GM18517 (cell line): Measurements from ENCODE around the gene LMBR1.
A peak's percentile ranks its signal among the peaks of the same experiment; 100 is the strongest.
"Not testable (repeated sequence)": the region's sequence is repeated elsewhere in the genome, so short reads cannot be mapped to it uniquely, and the experiment has no call there.

Experiments
- ATAC-seq: cut with Tn5 transposase; IDR thresholded peaks from one replicate; pipeline ENCODE4 v1.9.1; 2021; ENCODE audit warnings: mild to moderate bottlenecking, moderate library complexity; ENCODE audit not compliant: unreplicated experiment

LMBR1 gene

DNA sequence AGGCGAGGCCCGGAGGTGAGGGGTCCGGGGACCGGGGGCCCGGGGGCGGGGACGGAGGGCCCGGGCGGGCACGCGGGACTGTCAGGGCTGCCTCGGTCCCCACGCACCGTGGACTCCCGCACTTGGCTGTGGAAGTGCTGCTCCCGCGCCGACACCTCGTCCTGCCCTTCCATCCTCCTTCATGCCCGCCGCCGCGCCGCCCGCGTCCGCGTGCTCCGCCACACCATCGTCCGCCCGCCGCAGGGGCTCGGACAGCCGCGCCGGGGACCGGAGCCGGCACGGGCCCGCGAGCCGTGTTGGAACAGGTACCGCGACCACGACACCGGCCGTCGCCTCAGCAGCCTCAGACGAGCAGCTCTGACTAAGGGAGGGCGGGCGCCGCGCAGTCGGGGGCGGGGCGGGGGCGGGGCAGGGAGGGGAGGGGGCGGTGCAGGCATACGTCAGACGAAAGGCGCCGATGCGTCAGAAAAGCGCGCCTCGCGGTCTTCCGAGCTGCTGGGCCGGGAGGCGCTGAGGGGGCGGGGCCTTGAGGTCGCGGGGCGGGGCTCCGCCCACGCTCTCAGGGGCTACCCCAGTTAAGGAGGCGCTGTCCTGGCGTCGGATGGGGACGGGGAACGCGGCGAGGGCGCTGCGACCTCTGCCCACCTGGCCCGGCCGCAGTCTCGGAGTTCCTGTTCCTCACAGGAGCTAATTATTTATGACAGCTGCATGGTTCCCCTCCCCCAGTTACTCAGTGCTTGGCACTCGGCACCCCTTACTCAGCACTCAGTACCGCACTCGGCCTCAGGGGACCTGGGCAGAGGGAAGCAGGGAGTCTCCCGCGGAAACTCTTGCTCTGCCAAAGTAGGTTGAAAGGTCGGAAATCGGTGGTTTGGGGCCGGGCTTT is at the start of gene LMBR1:
LMBR1 (minus strand) TSS at position 363 of the 886 bp plus-strand sequence; CDS start at position 173, 190 bp downstream.
- peak; percentile 66 for ATAC-seq

- ATAC-seq = no peak
Observed at GRCh38 chr7:156942708-156943090, 49.7 kb upstream of the LMBR1 start.

- no peak for ATAC-seq
Observed at GRCh38 chr7:156941393-156942182, 48.6 kb upstream of the LMBR1 start.

- ATAC-seq = no peak
Observed at GRCh38 chr7:156940421-156941122, 47.6 kb upstream of the LMBR1 start.

DNA sequence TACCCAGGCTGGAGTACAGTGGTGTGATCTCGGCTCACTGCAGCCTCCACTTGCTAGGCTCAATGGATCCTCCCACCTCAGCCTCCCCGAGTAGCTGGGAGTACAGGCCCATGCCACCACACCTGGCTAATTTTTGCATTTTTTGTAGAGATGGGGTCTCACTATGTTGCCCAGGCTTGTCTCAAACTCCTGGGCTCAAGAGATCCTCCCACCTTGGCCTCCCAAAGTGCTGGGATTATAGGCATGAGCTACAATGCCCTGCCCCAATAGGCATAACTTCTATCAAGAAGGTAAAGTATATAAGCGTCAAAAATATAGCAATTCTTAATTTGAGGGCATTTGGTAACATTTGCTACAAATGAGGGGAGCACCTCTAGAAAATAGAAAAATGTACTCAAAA is 43.8 kb upstream of the LMBR1 start:
- ATAC-seq = not testable (repeated sequence)

DNA sequence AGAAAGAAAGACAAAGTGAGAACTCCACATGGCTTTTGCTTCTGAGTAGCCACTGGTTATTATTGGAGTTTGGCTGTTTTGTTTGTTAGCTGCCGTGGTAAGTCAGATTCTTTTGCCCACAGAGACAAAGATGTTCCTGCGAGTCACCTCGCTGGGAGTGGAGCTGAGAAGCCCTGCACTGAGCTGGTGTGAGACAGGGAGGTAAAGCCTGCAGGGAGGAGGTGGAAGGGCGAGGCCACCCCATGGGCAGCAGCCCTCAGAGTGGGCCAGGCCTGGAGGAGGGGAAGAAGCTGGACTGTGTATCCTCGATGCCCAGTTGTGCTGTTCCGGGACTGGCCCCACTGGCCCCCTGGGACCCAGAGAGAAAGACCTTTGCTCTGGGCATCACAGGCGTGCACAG is 42.3 kb upstream of the LMBR1 start:
- no peak for ATAC-seq

GRCh38 chr7:156932006-156932405 is 39.0 kb upstream of the LMBR1 start:
- no peak for ATAC-seq

GRCh38 chr7:156929789-156930539 is 37.0 kb upstream of the LMBR1 start:
- no peak for ATAC-seq

- no peak for ATAC-seq
Observed at GRCh38 chr7:156928406-156928747, 35.4 kb upstream of the LMBR1 start.

- ATAC-seq = no peak
Observed at GRCh38 chr7:156927571-156928405, 34.8 kb upstream of the LMBR1 start.

- ATAC-seq = not testable (repeated sequence)
Observed at GRCh38 chr7:156925821-156926220, 32.8 kb upstream of the LMBR1 start.

GRCh38 chr7:156922304-156922703 is 29.3 kb upstream of the LMBR1 start:
- not testable (repeated sequence) for ATAC-seq

DNA sequence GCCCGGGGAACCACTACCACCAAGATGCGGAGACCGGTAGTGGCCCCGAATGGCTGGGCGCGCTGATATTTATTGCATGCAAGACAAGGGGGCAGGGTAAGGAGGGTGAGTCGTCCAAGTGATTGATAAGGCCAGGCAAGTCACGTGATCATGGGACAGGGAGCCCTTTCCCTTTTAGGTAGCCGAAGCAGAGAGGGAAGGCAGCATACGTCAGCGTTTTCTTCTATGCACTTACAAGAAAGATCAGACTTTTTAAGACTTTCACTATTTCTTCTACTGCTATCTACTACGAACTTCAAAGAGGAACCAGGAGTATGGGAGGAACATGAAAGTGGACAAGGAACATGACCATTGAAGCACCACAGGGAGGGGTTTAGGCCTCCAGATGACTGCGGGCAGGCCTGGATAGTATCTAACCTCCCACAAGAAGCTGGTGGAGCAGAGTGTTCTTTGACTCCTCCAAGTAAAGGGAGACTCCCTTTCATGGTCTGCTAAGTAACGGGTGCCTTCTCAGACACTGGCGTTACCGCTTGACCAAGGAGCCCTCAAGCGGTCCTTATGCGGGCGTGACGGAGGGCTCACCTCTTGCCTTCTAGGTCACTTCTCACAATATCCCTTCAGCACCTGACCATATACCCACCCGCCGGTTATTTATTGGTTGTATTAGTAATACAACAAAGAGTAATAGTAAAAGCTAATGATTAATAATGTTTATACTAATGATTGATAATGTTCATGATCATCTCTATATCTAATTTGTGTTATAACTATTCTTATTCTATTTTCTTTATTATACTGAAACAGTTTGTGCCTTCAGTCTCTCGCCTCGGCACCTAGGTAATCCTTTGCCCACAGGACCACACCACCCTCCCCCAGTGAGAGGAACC is 27.7 kb upstream of the LMBR1 start:
- not testable (repeated sequence) for ATAC-seq

DNA sequence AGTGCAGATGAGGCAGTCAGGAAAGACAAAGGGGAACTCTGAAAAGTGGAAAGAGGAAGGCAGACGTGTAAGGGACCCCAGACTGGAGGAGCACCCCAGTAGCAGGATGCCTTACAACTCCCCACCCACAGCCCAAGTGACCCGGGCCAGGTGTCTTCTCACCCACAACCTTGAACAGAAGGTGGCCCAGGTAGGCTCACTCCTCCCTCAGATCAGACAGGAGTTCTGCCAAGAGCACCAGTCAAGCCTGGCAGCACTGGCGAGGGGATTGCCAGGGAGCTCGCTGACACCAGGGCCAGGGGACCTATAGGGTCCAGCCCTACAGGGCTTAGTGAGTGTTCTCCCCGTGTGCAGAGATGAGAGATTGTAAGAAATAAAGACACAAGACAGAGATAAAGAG is 27.1 kb upstream of the LMBR1 start:
- ATAC-seq = no peak

GRCh38 chr7:156919132-156919713 is 26.2 kb upstream of the LMBR1 start:
- no peak for ATAC-seq

- ATAC-seq = no peak
Observed at GRCh38 chr7:156918635-156919034, 25.7 kb upstream of the LMBR1 start.

DNA sequence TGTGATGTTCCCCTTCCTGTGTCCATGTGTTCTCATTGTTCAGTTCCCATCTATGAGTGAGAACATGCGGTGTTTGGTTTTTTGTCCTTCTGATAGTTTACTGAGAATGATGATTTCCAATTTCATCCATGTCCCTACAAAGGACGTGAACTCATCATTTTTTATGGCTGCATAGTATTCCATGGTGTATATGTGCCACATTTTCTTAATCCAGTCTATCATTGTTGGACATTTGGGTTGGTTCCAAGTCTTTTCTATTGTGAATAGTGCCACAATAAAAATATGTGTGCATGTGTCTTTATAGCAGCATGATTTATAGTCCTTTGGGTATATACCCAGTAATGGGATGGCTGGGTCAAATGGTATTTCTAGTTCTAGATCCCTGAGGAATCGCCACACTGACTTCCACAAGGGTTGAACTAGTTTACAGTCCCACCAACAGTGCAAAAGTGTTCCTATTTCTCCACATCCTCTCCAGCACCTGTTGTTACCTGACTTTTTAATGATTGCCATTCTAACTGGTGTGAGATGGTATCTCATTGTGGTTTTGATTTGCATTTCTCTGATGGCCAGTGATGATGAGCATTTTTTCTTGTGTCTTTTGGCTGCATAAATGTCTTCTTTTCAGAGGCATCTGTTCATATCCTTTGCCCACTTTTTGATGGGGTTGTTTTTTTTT is 16.7 kb upstream of the LMBR1 start:
- not testable (repeated sequence) for ATAC-seq

DNA sequence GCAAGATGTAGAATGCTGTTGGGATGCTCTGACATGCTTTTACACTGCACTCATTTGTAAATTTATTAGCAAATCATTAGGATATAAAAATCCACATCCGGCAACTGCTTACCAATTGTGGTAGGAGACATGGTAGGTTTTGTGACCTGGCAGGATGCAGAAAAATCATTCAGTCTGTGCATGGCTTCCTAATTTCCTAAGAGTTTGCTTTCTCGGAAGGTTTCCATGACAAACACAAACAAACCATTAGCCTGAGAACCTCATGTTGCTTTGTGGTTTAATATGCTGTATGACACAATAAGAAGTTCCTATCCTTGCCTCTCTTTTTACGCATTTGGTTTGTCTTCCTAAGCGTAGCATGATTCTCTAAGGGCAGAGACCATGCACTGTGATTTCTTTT is 14.7 kb upstream of the LMBR1 start:
- no peak for ATAC-seq
